H9 (cell line): ENCODE data around the gene SPECC1. TPM values are rescaled to one million over a fixed set of nuclear protein-coding genes. Genes with fewer than 3 reads are reported as not detected.
A peak's percentile ranks its signal among the peaks of the same experiment; 100 is the strongest.

Source experiments
- DNase-seq: peaks from one replicate; pipeline ENCODE4 v3.0.0-alpha.2; 2017
- H2AFZ ChIP-seq: one replicate; pipeline ENCODE4 v1.6.1; 2013; ENCODE audit warnings: mild to moderate bottlenecking, low read length, control low read depth, moderate library complexity
- H2AK5ac ChIP-seq: 2 replicates; pipeline ENCODE4 v1.6.1; 2013; ENCODE audit warnings: low read length, control low read depth, mixed read lengths; ENCODE audit not compliant: insufficient read length
- H2BK120ac ChIP-seq: one replicate; pipeline ENCODE4 v1.6.1; 2013; ENCODE audit warnings: low read depth, mild to moderate bottlenecking, low read length, control low read depth, inconsistent platforms; ENCODE audit not compliant: poor library complexity, severe bottlenecking
- H2BK12ac ChIP-seq: 2 replicates; pipeline ENCODE4 v1.6.1; 2013; ENCODE audit warnings: low read length, control low read depth, mixed read lengths, low read depth; ENCODE audit not compliant: insufficient read length
- H2BK15ac ChIP-seq: 2 replicates; pipeline ENCODE4 v1.6.1; 2013; ENCODE audit warnings: low read depth, low read length, control low read depth
- H2BK20ac ChIP-seq: one replicate; pipeline ENCODE4 v1.6.1; 2013; ENCODE audit warnings: low read depth, mild to moderate bottlenecking, low read length, control low read depth, inconsistent platforms; ENCODE audit not compliant: poor library complexity, severe bottlenecking
- H2BK5ac ChIP-seq: 2 replicates; pipeline ENCODE4 v1.6.1; 2013; ENCODE audit warnings: low read length, control low read depth, mixed read lengths; ENCODE audit not compliant: insufficient read length
- H3K14ac ChIP-seq: 2 replicates; pipeline ENCODE4 v1.6.1; 2013; ENCODE audit warnings: low read length, control low read depth; ENCODE audit not compliant: insufficient read depth
- H3K18ac ChIP-seq: 2 replicates; pipeline ENCODE4 v1.6.1; 2013; ENCODE audit warnings: low read depth, mild to moderate bottlenecking, mixed read lengths, low read length, control low read depth; ENCODE audit not compliant: insufficient read length
- H3K23ac ChIP-seq: 2 replicates; pipeline ENCODE4 v1.6.1; 2013; ENCODE audit warnings: low read length, control low read depth, mixed read lengths, low read depth; ENCODE audit not compliant: insufficient read length
- H3K23me2 ChIP-seq: 2 replicates; pipeline ENCODE4 v1.6.1; 2013; ENCODE audit warnings: low read depth, mild to moderate bottlenecking, mixed read lengths, low read length, control low read depth; ENCODE audit not compliant: insufficient read length, poor library complexity, severe bottlenecking
- H3K27ac ChIP-seq: 2 replicates; pipeline ENCODE4 v1.5.1; 2013; ENCODE audit warnings: low read length, control low read depth, mixed read lengths, low read depth; ENCODE audit not compliant: insufficient read length
- H3K27me3 ChIP-seq: 2 replicates; pipeline ENCODE4 v1.6.1; 2013; ENCODE audit warnings: low read length, control low read depth, inconsistent platforms; ENCODE audit not compliant: insufficient read depth
- H3K4ac ChIP-seq: 2 replicates; pipeline ENCODE4 v1.6.1; 2013; ENCODE audit warnings: low read depth, mild to moderate bottlenecking, control low read depth, inconsistent platforms, low read length, moderate library complexity
- H3K4me1 ChIP-seq: 2 replicates; pipeline ENCODE4 v1.6.1; 2013; ENCODE audit warnings: low read length, control low read depth, inconsistent platforms; ENCODE audit not compliant: insufficient read depth
- H3K4me2 ChIP-seq: 2 replicates; pipeline ENCODE4 v1.6.1; 2013; ENCODE audit warnings: low read length, control low read depth, mixed read lengths; ENCODE audit not compliant: insufficient read length, insufficient read depth
- H3K56ac ChIP-seq: 2 replicates; pipeline ENCODE4 v1.6.1; 2013; ENCODE audit warnings: low read depth, mild to moderate bottlenecking, mixed read lengths, low read length, control low read depth; ENCODE audit not compliant: insufficient read length
- H3K79me1 ChIP-seq: 2 replicates; pipeline ENCODE4 v1.6.1; 2013; ENCODE audit warnings: low read depth, mild to moderate bottlenecking, moderate library complexity, low read length, control low read depth, inconsistent platforms; ENCODE audit not compliant: insufficient read depth, poor library complexity, severe bottlenecking
- H3K79me2 ChIP-seq: 2 replicates; pipeline ENCODE4 v1.6.1; 2013; ENCODE audit warnings: low read length, control low read depth, inconsistent platforms; ENCODE audit not compliant: insufficient read depth
- H3K9ac ChIP-seq: 2 replicates; pipeline ENCODE4 v1.6.1; 2013; ENCODE audit warnings: low read length, control low read depth, mixed read lengths; ENCODE audit not compliant: insufficient read length; ENCODE audit errors: extremely low read depth
- H3K9me3 ChIP-seq: one replicate; pipeline ENCODE4 v1.6.1; 2013; ENCODE audit warnings: low read depth, low read length, inconsistent platforms; ENCODE audit not compliant: control insufficient read depth
- H3T11ph ChIP-seq: one replicate; pipeline ENCODE4 v1.6.1; 2013; ENCODE audit warnings: mild to moderate bottlenecking, low read length, control low read depth, inconsistent platforms
- H4K20me1 ChIP-seq: one replicate; pipeline ENCODE4 v1.6.1; 2013; ENCODE audit not compliant: control insufficient read depth, insufficient read length, insufficient read depth
- H4K5ac ChIP-seq: 2 replicates; pipeline ENCODE4 v1.6.1; 2013; ENCODE audit warnings: low read depth, mild to moderate bottlenecking, mixed read lengths, low read length, control low read depth; ENCODE audit not compliant: insufficient read length
- H4K8ac ChIP-seq: replicated peaks from 2 replicates; pipeline ENCODE4 v1.6.1; 2013; ENCODE audit warnings: low read length, control low read depth, mixed read lengths, low read depth; ENCODE audit not compliant: insufficient read length
- H4K91ac ChIP-seq: 2 replicates; pipeline ENCODE4 v1.6.1; 2013; ENCODE audit warnings: low read depth, mild to moderate bottlenecking, moderate library complexity, mixed read lengths, low read length, control low read depth; ENCODE audit not compliant: insufficient read length
- H3K27ac Mint-ChIP-seq, 3 experiments: 2 replicates in 2 of 3; 3 replicates in 1 of 3; pipeline ENCODE4 v1.8.0; 2020 to 2021; ENCODE audit warnings: mixed read lengths in 3 of 3, mild to moderate bottlenecking in 1 of 3, moderate library complexity in 1 of 3
- H3K27me3 Mint-ChIP-seq: 2 replicates; pipeline ENCODE4 v1.8.0; 2021; ENCODE audit warnings: low read depth, mild to moderate bottlenecking, moderate library complexity, mixed read lengths
- H3K36me3 Mint-ChIP-seq, 3 experiments: 2 replicates in 2 of 3; 3 replicates in 1 of 3; pipeline ENCODE4 v1.8.0; 2020 to 2021; ENCODE audit warnings: low read depth in 3 of 3, mixed read lengths in 3 of 3; ENCODE audit not compliant: insufficient read depth in 1 of 3
- H3K4me1 Mint-ChIP-seq, 2 experiments: 2 replicates each; pipeline ENCODE4 v1.8.0; 2020; ENCODE audit warnings: mixed read lengths in 2 of 2
- H3K4me3 Mint-ChIP-seq, 2 experiments: 2 replicates in 1 of 2; 3 replicates in 1 of 2; pipeline ENCODE4 v1.8.0; 2020 to 2021; ENCODE audit warnings: mild to moderate bottlenecking in 2 of 2, mixed read lengths in 2 of 2, moderate library complexity in 1 of 2
- H3K9me3 Mint-ChIP-seq, 2 experiments: 2 replicates in 1 of 2; 3 replicates in 1 of 2; pipeline ENCODE4 v1.8.0; 2020; ENCODE audit warnings: mild to moderate bottlenecking in 2 of 2, mixed read lengths in 2 of 2, moderate library complexity in 1 of 2
- CTCF ChIP-seq: fragments of 200-600 bp; sonication (generic); conservative IDR thresholded peaks from 3 replicates; pipeline ENCODE4 v1.8.0; 2021; ENCODE audit warnings: antibody characterized with exemption, mild to moderate bottlenecking
- WGBS: extraction: QIAGEN DNeasy Blood & Tissue Kit; methylation state at CpG from one replicate; pipeline ENCODE4 v1.1.7; 2013; ENCODE audit warnings: missing lambda C conversion rate, low lambda C conversion rate, mixed read lengths; ENCODE audit not compliant: insufficient read length; ENCODE audit errors: extremely low coverage; 5-methylcytosine and 5-hydroxymethylcytosine counted together
- total RNA-seq: library from RNA; stranded (reverse); gene quantifications from 2 replicates; pipeline ENCODE4 v1.2.1, GENCODE V29; 2021

Gene SPECC1
- total RNA-seq, 1 experiment from 2014 or later = 65.7 TPM

- Mint-ChIP-seq H3K27me3 (no peaks in the 10 kb centered on the region), H3K4me1 (peaks cover 0 to 3% of the 10 kb centered on the region in 2 experiments; a peak in 1 of 4 replicates), H3K36me3 (peaks cover 9 to 30% (median 13%) of the 10 kb centered on the region in 3 experiments; a peak in 5 of 7 replicates), H3K27ac (peak overlapping the region in 2 of 3 experiments; percentile 71 to 81; a peak in 3 of 7 replicates), H3K4me3 (no peak overlapping the region), H3K9me3 (no peaks in the 10 kb centered on the region)
- Histone ChIP-seq H3K56ac (no peak overlapping the region), H3K23me2 (no peaks in the 10 kb centered on the region), H3K9ac (no peak overlapping the region), H2BK5ac (no peak overlapping the region), H3K4ac (no peak overlapping the region), H4K91ac (no peak overlapping the region), H4K8ac (no peak overlapping the region), H3T11ph (no peak overlapping the region), H2BK15ac (no peak overlapping the region), H4K20me1 (no peaks in the 10 kb centered on the region), H3K14ac (no peak overlapping the region), H3K23ac (no peak overlapping the region), H3K18ac (no peak overlapping the region), H2AFZ (no peak overlapping the region), H3K9me3 (no peaks in the 10 kb centered on the region), H4K5ac (no peak overlapping the region), H3K4me2 (no peak overlapping the region), H2BK120ac (no peak overlapping the region), H2BK12ac (no peak overlapping the region), H3K27ac (no peak overlapping the region), H3K79me2 (no peaks in the 10 kb centered on the region), H2AK5ac (no peak overlapping the region), H3K4me1 (no peaks in the 10 kb centered on the region), H2BK20ac (no peak overlapping the region), H3K27me3 (no peaks in the 10 kb centered on the region), H3K79me1 (no peaks in the 10 kb centered on the region)
- no CpG with 5 or more reads among the region's 11 CpGs for WGBS
- DNase-seq = no peak
- TF ChIP-seq CTCF = no peak
Measured at GRCh38 chr17:20281860-20282259, 272.7 kb downstream of the SPECC1 start.
